IMR-90 (cell line): ENCODE data around the gene KMT2D. TPM values are rescaled to one million over a fixed set of nuclear protein-coding genes. Genes with fewer than 3 reads are reported as not detected.

Source experiments
- ATAC-seq: fragments of 200-7000 bp; cut with Tn5 transposase; 2 replicates; pipeline ENCODE4 v1.9.1; 2020; ENCODE audit warnings: low read depth, mild to moderate bottlenecking, moderate library complexity
- BruUV-seq: library from RNA; stranded (reverse); fragments of 400-500 nt; replicated peaks from 2 replicates; lab custom pipeline; 2021; lab: Mats Ljungman, UMichigan
- CTCF ChIA-PET: fragments of 300-600 bp; formaldehyde crosslinking; extraction: SDS; loops from one replicate; lab custom pipeline; 2021; ENCODE audit warnings: antibody characterized with exemption; lab: Yijun Ruan, JAX
- POLR2A ChIA-PET: fragments of 300-600 bp; sonication (Branson Sonifier 250); formaldehyde crosslinking; loops from one replicate; lab custom pipeline; 2022; ENCODE audit warnings: antibody characterized with exemption; ENCODE audit not compliant: unreplicated experiment; lab: Charles Lee
- DNase-seq: peaks from one replicate; pipeline ENCODE4 v3.0.0; 2013
- H2AFZ ChIP-seq: replicated peaks from 2 replicates; pipeline ENCODE3; 2013; ENCODE audit warnings: low read length, mild to moderate bottlenecking; ENCODE audit not compliant: poor library complexity
- H2AK5ac ChIP-seq: 2 replicates; pipeline ENCODE4 v1.6.1; 2013; ENCODE audit warnings: low read depth, low read length, inconsistent platforms
- H2AK9ac ChIP-seq: replicated peaks from 2 replicates; pipeline ENCODE3; 2013; ENCODE audit warnings: mild to moderate bottlenecking, low read depth, low read length, moderate library complexity; ENCODE audit not compliant: poor library complexity
- H2BK120ac ChIP-seq: 2 replicates; pipeline ENCODE4 v1.6.1; 2013; ENCODE audit warnings: low read depth, low read length, inconsistent platforms
- H2BK15ac ChIP-seq: 3 replicates; pipeline ENCODE4 v1.6.1; 2013; ENCODE audit warnings: low read depth, low read length, inconsistent platforms
- H2BK20ac ChIP-seq: 2 replicates; pipeline ENCODE4 v1.6.1; 2013; ENCODE audit warnings: low read depth, mild to moderate bottlenecking, inconsistent platforms, low read length, moderate library complexity
- H2BK5ac ChIP-seq: 2 replicates; pipeline ENCODE4 v1.6.1; 2013; ENCODE audit warnings: mild to moderate bottlenecking, low read depth, low read length, inconsistent platforms; ENCODE audit not compliant: poor library complexity, severe bottlenecking
- H3K14ac ChIP-seq: replicated peaks from 2 replicates; pipeline ENCODE4 v1.6.1; 2013; ENCODE audit warnings: low read depth, low read length, inconsistent platforms
- H3K18ac ChIP-seq: 2 replicates; pipeline ENCODE4 v1.6.1; 2013; ENCODE audit warnings: low read depth, low read length, control low read depth
- H3K23ac ChIP-seq: 2 replicates; pipeline ENCODE4 v1.6.1; 2013; ENCODE audit warnings: low read depth, low read length, inconsistent platforms
- H3K27ac ChIP-seq: 2 replicates; pipeline ENCODE4 v1.5.1; 2013; ENCODE audit warnings: mild to moderate bottlenecking, control low read depth, low read length; ENCODE audit not compliant: insufficient read depth
- H3K27me3 ChIP-seq: 2 replicates; pipeline ENCODE4 v1.6.1; 2013; ENCODE audit warnings: low read length; ENCODE audit not compliant: control insufficient read depth, insufficient read depth
- H3K36me3 ChIP-seq: 2 replicates; pipeline ENCODE4 v1.6.1; 2013; ENCODE audit warnings: low read length, mixed read lengths; ENCODE audit not compliant: control insufficient read depth, insufficient read depth
- H3K4ac ChIP-seq: 2 replicates; pipeline ENCODE4 v1.6.1; 2013; ENCODE audit warnings: low read depth, low read length, inconsistent platforms
- H3K4me1 ChIP-seq: 2 replicates; pipeline ENCODE4 v1.6.1; 2013; ENCODE audit warnings: low read length, mixed read lengths; ENCODE audit not compliant: control insufficient read depth, insufficient read depth
- H3K4me2 ChIP-seq: 2 replicates; pipeline ENCODE4 v1.6.1; 2013; ENCODE audit warnings: low read depth, mild to moderate bottlenecking, control low read depth, low read length, moderate library complexity
- H3K4me3 ChIP-seq: 2 replicates; pipeline ENCODE4 v1.5.1; 2013; ENCODE audit warnings: low read depth, mild to moderate bottlenecking, control low read depth, low read length, moderate library complexity; ENCODE audit not compliant: insufficient read depth
- H3K56ac ChIP-seq: 2 replicates; pipeline ENCODE4 v1.6.1; 2013; ENCODE audit warnings: low read length, inconsistent platforms; ENCODE audit not compliant: insufficient read depth; ENCODE audit errors: extremely low read depth
- H3K79me1 ChIP-seq, 2 experiments: 2 replicates each; pipeline ENCODE4 v1.6.1; 2013; ENCODE audit warnings: low read length in 2 of 2, inconsistent platforms in 1 of 2, low read depth in 1 of 2
- H3K9ac ChIP-seq: 2 replicates; pipeline ENCODE4 v1.6.1; 2013; ENCODE audit warnings: low read depth, low read length, control low read depth
- H3K9me1 ChIP-seq: 2 replicates; pipeline ENCODE4 v1.6.1; 2013; ENCODE audit warnings: low read length, inconsistent platforms; ENCODE audit not compliant: insufficient read depth
- H3K9me3 ChIP-seq: 2 replicates; pipeline ENCODE4 v1.6.1; 2013; ENCODE audit warnings: low read length; ENCODE audit not compliant: control insufficient read depth, insufficient read depth
- H4K20me1 ChIP-seq: 2 replicates; pipeline ENCODE4 v1.6.1; 2013; ENCODE audit warnings: low read length, inconsistent platforms; ENCODE audit not compliant: insufficient read depth
- H4K5ac ChIP-seq: 2 replicates; pipeline ENCODE4 v1.6.1; 2013; ENCODE audit warnings: mild to moderate bottlenecking, low read depth, low read length, control low read depth
- H4K8ac ChIP-seq, 2 experiments: 2 replicates each; pipeline ENCODE4 v1.6.1; 2013; ENCODE audit warnings: low read depth in 2 of 2, low read length in 2 of 2, control low read depth in 1 of 2, inconsistent platforms in 1 of 2
- H4K91ac ChIP-seq: 2 replicates; pipeline ENCODE4 v1.6.1; 2013; ENCODE audit warnings: low read depth, low read length, inconsistent platforms; ENCODE audit not compliant: insufficient read depth
- BHLHE40 ChIP-seq: fragments of 150-350 bp; IDR thresholded peaks from 2 replicates; pipeline ENCODE4 v1.6.1; 2016; ENCODE audit warnings: mild to moderate bottlenecking, low read depth, low read length
- CEBPB ChIP-seq: IDR thresholded peaks from 2 replicates; pipeline ENCODE4 v1.6.1; 2012; ENCODE audit warnings: low read depth, low read length, improper control_type of control experiment
- CHD1 ChIP-seq: IDR thresholded peaks from 2 replicates; pipeline ENCODE4 v1.6.1; 2012; ENCODE audit warnings: low read depth, low read length, improper control_type of control experiment
- FOS ChIP-seq: fragments of 150-350 bp; IDR thresholded peaks from 2 replicates; pipeline ENCODE4 v1.6.1; 2016; ENCODE audit warnings: low read depth, low read length
- MAFK ChIP-seq: IDR thresholded peaks from 2 replicates; pipeline ENCODE4 v1.6.1; 2012; ENCODE audit warnings: low read depth, low read length, improper control_type of control experiment
- MAZ ChIP-seq: IDR thresholded peaks from 2 replicates; pipeline ENCODE4 v1.6.1; 2012; ENCODE audit warnings: low read depth, mild to moderate bottlenecking, low read length, improper control_type of control experiment, moderate library complexity, borderline replicate concordance
- MXI1 ChIP-seq: IDR thresholded peaks from 2 replicates; pipeline ENCODE4 v1.6.1; 2012; ENCODE audit warnings: low read depth, mild to moderate bottlenecking, low read length, moderate library complexity, borderline replicate concordance
- NFE2L2 ChIP-seq: fragments of 150-350 bp; IDR thresholded peaks from 2 replicates; pipeline ENCODE4 v1.6.1; 2016; ENCODE audit warnings: low read depth, mild to moderate bottlenecking, low read length
- POLR2A ChIP-seq: IDR thresholded peaks from 2 replicates; pipeline ENCODE4 v1.6.1; 2012; ENCODE audit warnings: mild to moderate bottlenecking, low read depth, low read length
- RAD21 ChIP-seq: IDR thresholded peaks from 2 replicates; pipeline ENCODE4 v1.6.1; 2012; ENCODE audit warnings: low read length, improper control_type of control experiment
- RCOR1 ChIP-seq: IDR thresholded peaks from 2 replicates; pipeline ENCODE4 v1.6.1; 2012; ENCODE audit warnings: mild to moderate bottlenecking, low read length, improper control_type of control experiment; ENCODE audit not compliant: insufficient replicate concordance
- RFX5 ChIP-seq: IDR thresholded peaks from 2 replicates; pipeline ENCODE4 v1.8.0; 2012; ENCODE audit warnings: low read depth, mild to moderate bottlenecking, low read length, moderate library complexity
- SMC3 ChIP-seq: fragments of 150-350 bp; IDR thresholded peaks from 2 replicates; pipeline ENCODE4 v1.6.1; 2016; ENCODE audit warnings: low read depth, mild to moderate bottlenecking, antibody characterized with exemption, low read length, moderate library complexity
- WGBS, 2 experiments: methylation state at CpG; one replicate each; pipeline versions ENCODE4 v1.1.5 to v1.1.7; 2013; ENCODE audit warnings: missing lambda C conversion rate in 2 of 2; ENCODE audit not compliant: insufficient read length in 1 of 2; ENCODE audit errors: extremely low coverage in 2 of 2; 5-methylcytosine and 5-hydroxymethylcytosine counted together
- dilution Hi-C: fragments of 300-500 bp; cut with HindIII; formaldehyde crosslinking; loops from one replicate; pipeline ENCODE4 v1.14.3; 2018; ENCODE audit warnings: low sequenced_read_pairs; ENCODE audit not compliant: unreplicated experiment
- in situ Hi-C: fragments of 300-500 bp; cut with MboI; formaldehyde crosslinking; loops from 3 replicates; pipeline ENCODE4 v1.14.3; 2019; ENCODE audit warnings: low sequenced_read_pairs, inconsistent platforms, mixed read lengths
- intact Hi-C: fragments of 100-400 bp; cut with micrococcal nuclease; formaldehyde crosslinking; loops from 2 replicates; pipeline ENCODE4 v1.10.0; 2022
- polyA plus RNA-seq, 3 experiments: library from polyadenylated mRNA; depleted of rRNA; stranded (reverse); fragments of >200 nt; gene quantifications; 2 replicates each; pipeline ENCODE4 v1.2.3, GENCODE V29; 2012; ENCODE audit warnings: low replicate concordance in 1 of 3
- total RNA-seq: library from RNA; depleted of rRNA; stranded (reverse); fragments of >200 nt; gene quantifications from 2 replicates; pipeline ENCODE4 v1.2.3, GENCODE V29; 2012
- TF ChIP-seq, protein P1 (sequence below): fragments of 150-350 bp; IDR thresholded peaks from 2 replicates; pipeline ENCODE4 v1.6.1; 2016; ENCODE audit warnings: low read depth, mild to moderate bottlenecking, low read length, moderate library complexity, borderline replicate concordance
- TF ChIP-seq, protein P2 (sequence below): fragments of 150-350 bp; IDR thresholded peaks from 2 replicates; pipeline ENCODE4 v1.6.1; 2017; ENCODE audit warnings: mild to moderate bottlenecking, antibody characterized with exemption, low read length, low read depth

The KMT2D gene
- total and polyA plus RNA-seq, 2 of the 4 experiments (the other 2 are of a cell fraction) = 6.6 to 25.2 TPM

DNA sequence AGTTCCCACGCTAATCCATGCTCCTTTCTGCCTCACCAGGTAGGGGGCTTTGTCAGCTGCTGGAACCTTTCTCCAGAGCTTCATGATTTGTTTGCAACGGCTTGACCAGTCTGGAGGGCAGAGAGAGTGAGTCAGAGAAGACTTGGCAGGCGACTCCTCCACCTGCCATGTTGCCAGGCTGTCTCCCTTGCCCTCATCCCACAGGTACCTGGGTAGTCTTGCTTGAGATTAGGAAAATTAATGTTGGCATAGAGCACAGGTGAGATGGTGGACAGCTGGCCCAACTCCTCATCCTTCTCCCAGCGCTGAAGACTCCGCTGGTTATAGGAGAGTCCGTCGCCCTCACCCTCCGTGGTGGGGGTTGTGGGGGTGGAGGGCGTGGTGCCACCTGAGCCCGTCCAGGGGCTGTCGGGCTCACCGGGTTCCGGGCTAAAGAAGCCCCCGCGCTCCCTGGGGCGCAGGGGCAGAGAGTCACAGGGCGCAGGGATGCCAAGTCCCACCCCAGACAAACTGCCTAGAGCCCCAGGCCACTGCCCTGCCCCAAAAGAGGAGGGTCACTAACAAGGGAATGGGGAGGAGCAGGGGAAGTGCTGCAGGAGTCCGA, 18.6 kb downstream of the KMT2D start:
- H2AK9ac ChIP-seq = peak overlapping the region; percentile 16
- no peak overlapping the region for H3K23ac ChIP-seq
- CTCF ChIA-PET = no interaction called here
- no peak overlapping the region for H4K5ac ChIP-seq
- H3K14ac ChIP-seq = no peak overlapping the region
- 90% methylated on average over 1 of the region's 18 CpGs; no CpG with 5 or more reads in 1 of the 2 experiments for WGBS, 2 experiments
- peaks cover 26 to 45% of the 10 kb centered on the region in 2 experiments for H3K79me1 ChIP-seq
- H3K27ac ChIP-seq = no peak overlapping the region
- dilution Hi-C loops (no loop called here), intact Hi-C loops (no loop called here), in situ Hi-C loops (no loop called here)
- no peak overlapping the region for H3K18ac ChIP-seq
- H3K9ac ChIP-seq = no peak overlapping the region
- no peaks in the 10 kb centered on the region for H3K27me3 ChIP-seq
- no peak overlapping the region for H2BK20ac ChIP-seq
- H3K4me1 ChIP-seq = no peaks in the 10 kb centered on the region
- no peak overlapping the region for H2AK5ac ChIP-seq
- DNase-seq = no peak
- H3K4me2 ChIP-seq = no peak overlapping the region
- peaks cover 23% of the 10 kb centered on the region; the same call in 1 of the 2 replicates for H4K20me1 ChIP-seq
- no peak for ATAC-seq
- H2BK5ac ChIP-seq = no peak overlapping the region
- no peak overlapping the region for H3K4ac ChIP-seq
- H3K9me3 ChIP-seq = no peaks in the 10 kb centered on the region
- TF ChIP-seq CHD1 (no peak), MXI1 (no peak), RFX5 (no peak), FOS (no peak), POLR2A (no peak), RAD21 (no peak), SMC3 (no peak), MAZ (no peak), RCOR1 (no peak), MAFK (no peak), NFE2L2 (no peak), BHLHE40 (no peak), CEBPB (no peak)
- TF ChIP-seq, protein P1, sequence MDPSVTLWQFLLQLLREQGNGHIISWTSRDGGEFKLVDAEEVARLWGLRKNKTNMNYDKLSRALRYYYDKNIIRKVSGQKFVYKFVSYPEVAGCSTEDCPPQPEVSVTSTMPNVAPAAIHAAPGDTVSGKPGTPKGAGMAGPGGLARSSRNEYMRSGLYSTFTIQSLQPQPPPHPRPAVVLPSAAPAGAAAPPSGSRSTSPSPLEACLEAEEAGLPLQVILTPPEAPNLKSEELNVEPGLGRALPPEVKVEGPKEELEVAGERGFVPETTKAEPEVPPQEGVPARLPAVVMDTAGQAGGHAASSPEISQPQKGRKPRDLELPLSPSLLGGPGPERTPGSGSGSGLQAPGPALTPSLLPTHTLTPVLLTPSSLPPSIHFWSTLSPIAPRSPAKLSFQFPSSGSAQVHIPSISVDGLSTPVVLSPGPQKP = no peak
- TF ChIP-seq, protein P2, sequence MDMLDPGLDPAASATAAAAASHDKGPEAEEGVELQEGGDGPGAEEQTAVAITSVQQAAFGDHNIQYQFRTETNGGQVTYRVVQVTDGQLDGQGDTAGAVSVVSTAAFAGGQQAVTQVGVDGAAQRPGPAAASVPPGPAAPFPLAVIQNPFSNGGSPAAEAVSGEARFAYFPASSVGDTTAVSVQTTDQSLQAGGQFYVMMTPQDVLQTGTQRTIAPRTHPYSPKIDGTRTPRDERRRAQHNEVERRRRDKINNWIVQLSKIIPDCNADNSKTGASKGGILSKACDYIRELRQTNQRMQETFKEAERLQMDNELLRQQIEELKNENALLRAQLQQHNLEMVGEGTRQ = no peak
- no peak overlapping the region for H2BK120ac ChIP-seq
- BruUV-seq = no TSS peak
- no peak overlapping the region for H2AFZ ChIP-seq
- no peaks in the 10 kb centered on the region for H3K9me1 ChIP-seq
- H4K8ac ChIP-seq = no peak overlapping the region
- no peak overlapping the region for H3K4me3 ChIP-seq
- H3K56ac ChIP-seq = no peak overlapping the region
- POLR2A ChIA-PET = no interaction called here
- peaks cover 90% of the 10 kb centered on the region for H3K36me3 ChIP-seq
- H2BK15ac ChIP-seq = no peak overlapping the region
- H4K91ac ChIP-seq = no peak overlapping the region
